ENCODE data around the gene AKT1.

Gene AKT1

DNA sequence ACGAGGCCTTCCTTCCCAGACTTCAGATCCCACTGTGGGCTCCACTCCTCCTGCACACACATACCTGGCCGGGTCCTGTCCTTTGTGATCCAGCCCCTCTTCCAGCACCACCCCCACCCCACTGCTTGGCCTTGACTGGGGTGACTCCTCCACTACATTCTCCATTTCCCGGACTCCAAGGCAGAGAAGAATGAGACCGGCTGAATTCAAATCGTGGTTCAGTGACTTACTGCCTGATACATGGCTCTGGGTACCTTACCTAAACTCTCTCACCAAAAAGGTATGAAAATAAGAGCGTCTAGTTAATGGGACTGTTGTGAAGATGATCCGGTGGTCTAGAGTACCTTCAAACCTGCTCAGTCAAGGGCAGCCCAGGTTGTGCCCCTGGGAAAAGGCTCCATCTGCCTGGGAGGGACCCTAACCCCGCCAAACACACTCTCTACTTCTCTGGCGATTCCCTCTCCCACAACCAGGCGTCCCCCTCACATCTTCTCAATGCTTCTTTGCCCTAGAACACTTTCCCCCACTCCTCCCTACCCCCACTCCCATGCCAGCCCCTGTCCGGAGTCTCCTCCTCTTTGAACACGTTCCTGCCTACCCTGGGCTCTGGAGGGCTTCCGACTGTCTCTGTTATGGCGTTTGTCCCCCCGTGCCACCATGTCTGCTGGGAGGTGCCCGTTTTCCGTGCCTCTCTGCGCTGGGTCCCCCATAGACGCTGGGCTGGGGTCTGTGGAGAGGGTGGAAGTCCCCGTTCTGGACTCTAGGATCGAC is 3.9 kb upstream of the AKT1 start:
- peak; percentile 11 for DNase-seq (ENCODE audit: low spot score)

DNA sequence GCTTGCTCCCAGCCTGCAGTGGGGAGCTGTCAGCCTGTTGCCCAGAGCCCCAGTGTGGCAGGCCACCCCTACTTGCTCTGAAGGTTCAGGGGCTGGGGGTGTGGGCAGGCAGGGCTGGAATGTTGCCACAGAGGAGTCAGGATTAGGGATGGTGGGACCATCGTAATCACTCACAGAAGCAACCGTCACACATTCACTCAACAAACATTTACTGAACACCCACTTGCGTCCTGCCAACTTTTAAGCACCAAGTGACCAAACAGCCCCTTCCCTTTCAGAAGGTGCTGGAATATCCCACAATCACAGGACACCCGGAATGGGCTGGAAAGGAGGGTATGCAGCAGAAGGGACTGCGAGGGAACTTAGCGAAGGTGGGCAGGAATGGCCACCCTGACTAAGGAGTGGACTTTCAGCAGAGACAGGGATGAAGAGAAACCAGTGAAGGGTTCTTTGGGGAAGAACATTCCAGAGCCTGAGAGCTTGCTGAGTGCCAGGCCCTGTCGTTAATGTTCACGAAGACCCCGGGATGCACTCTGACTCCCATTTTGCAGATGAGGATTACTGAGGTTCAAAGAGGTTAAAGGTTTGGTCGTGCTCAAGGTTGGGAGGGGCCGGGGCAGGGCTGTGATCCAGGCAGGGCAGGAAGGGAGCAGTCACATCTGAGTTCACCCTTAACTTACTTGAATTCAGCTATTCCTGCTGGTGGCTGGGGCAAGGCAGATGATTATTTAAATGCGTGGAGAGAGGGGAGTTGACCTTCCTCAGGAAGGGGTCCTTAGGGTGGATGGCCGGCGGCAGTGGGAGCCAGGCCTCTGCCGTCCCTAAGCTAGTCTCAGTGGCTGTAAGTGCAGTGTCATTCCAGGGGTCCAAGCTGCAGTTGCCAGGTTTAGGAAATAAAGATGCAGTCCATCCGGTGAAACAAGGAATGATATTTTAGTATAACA is 3.0 kb upstream of the AKT1 start:
- no peak for DNase-seq (ENCODE audit: low spot score)

DNA sequence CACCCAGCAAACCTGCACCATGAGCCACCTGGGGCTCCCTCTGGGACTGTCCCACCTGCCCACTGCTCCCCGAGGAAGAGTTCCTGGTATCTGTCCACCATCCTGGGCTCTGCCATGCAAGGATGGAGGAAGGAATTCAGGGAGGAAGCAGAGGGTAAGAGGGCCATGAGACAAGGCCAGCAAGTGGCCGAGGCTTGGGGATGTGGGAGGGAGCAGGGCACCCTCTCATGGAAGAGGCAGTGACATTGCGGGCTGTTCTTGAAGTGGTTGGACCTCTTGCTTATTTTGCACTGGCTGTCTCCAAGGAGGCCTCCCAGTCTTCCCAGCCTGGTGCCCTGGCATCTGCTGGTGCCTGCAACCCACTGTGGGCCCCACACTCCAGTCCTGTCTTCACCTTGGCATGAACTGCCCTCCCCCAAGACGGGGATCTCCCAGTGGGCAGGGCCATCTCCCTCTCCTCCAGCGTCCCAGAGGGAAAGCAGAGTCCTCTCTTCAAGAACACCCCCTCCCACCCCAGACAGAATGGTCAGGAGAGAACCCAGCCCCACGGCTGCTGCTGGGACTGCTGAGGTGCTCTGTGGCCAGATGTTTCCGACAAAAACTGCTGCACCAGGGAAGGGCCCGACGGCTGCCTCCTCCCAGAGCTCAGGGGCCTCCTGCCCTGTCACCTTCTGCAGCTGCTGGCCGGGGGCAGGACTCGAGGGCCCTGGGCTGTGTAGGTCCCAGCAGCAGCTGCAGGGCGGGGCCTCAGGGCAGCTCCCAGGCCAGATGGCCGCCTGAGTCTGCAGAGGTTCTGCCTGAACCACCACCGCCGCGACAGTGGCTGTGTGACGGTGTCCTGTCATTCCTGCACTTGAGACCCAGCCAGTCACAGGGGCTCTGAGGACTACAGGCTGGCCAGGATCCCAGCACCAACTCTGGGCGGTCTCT is 1.8 kb upstream of the AKT1 start:
- no peak for DNase-seq (ENCODE audit: low spot score)

DNA sequence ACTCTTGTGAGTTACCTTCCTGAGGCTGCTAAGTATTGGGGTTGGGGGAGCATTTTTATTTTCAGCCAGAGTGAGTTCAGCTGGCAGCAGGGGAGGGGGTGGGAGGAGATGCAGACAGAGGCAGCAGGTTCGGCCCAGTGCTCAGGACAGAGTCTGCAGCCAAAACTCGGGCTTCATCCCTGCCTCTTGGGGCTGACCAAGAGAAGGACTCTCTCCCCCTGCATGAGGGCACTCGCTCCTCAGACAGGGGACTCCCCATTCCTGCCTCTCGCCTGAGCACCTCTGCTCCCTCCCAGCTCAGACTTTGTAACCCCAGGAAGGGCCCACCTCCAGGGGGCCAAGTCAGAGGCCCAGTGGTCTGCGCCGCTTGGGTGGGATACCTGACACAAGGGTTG is 1.1 kb upstream of the AKT1 start:
- DNase-seq (ENCODE audit: low spot score), result no peak

DNA sequence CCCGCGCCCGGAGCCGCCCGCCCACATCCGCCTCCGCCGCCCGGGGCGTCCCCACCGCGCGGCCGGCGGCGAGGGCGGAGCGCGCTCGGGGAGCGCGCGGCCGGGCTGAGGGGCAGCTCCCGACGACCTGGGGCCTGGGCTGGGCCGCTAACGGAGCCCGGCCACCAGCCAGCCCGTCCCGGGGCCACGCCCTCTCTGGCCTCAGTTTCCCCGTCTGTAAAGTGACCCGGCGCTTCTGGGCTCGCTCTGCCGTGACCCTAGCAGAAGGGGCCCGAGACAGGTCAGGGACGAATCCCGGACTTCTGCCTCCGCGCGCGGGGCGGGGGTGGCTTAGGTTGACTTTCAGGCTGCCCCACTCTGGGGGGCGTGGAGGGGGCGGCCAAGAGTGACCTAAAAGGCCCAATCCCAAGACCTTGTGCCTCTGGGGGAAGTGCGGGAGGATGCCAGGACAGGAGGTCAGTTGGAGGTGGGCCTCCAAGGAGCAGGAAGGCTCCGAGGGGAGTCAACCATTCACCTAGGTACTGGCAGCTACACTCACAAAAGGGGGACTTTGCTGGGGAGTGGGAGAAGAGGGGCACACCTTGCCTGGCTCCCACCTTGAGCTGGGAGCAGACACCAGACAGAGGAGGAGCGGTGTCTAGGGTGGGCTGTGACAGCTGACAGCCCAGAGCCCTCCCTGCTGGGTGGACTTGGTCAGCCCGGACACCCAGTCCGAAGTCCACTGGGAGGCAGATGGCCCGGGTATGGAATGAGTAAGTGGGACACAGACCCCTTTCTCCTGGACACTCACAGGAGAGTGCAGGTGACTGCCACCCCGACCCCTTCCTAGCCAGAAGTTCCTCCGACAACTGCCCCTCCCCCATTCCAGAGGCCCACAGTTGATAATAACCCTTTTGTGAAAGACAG is 486 bp upstream of the AKT1 start:
- peak; percentile 57 for DNase-seq (ENCODE audit: low spot score)

DNA sequence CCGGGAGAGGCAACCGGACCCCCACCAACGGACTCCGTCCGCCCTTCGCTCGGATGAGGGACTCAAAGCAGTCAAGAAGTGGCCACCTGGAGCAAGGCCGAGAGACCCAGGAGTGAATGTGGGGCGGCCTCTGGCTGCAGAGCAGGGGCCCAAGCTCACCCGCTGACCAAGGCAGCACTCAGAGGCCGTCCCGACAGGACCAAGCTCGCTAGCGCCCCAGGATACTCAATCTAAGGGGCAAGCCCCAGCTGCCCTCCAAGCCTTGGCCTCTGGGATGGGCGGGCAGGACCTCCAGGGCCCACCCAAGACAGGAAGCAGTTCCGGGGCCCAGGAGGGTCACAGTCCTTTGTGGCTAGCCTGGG is 936 bp downstream of the AKT1 start:
- DNase-seq (ENCODE audit: low spot score), result no peak

DNA sequence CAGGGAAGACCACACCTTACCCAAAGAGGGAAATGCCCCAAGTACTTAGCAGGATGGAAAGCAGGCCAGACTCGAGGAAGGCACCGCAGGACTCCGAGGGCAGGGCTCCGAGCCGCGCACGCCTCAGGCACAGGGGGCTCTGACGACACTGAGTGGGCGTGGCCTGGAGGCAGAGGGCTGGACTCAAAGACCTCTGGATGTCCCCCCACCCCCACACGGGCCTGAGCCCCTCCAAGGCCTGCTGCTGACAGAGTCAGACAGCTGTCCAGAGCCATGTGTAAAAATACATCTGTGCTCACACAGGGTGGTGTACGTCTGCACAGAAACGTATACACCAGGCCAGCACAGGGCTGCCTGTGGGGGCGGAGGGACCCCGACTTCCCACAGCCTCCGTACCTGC is 1.4 kb downstream of the AKT1 start:
- DNase-seq (ENCODE audit: low spot score), result peak; percentile 20

DNA sequence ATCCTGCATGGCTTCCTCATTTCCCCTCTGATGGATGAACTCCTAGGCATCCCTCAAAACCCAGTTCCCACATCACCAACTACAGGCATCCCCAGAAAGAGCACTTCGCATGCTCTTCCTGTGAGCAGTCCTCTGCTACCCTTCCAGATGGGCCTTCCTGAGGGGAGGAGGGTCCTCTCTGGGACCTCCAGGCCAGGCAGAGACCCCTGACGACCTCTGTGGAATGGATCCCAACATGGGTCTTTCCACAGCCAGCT is 1.9 kb downstream of the AKT1 start:
- DNase-seq (ENCODE audit: low spot score), result no peak

DNA sequence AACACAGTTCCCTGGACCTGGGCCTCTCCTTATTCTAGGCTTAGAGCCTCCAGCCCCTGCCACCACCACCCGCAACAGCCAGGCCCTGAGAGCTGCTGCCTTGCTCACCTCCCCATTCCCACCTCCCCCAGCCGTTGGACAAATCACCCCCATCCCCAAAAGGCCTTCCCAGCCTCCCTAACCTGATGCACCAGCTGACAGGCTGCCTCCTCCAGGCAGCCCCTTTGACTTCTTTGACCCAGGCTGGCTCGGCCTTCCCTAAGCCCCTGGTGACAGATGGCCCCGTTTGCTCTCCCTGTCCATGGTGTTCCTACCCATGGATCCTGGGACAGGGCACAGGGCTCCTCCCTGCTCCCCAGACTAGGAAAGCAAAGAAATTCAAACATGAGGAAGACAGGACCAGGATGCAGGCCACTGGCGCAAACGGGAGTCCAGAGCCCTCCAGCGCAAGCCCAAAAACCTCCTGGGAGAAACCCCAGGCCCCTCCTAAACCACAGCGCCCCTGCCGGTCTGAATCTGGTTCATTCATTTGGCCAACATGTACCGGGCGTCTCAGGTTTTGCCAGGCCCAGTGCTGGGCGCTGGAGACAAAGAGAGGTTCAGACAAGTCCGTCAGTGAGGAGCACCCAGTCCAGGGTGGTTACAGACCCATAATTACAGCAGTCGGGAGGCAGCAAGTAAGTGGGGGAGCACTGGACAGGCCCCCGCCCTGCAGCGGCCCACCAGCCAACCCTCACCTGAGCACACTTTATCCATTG is 2.4 kb downstream of the AKT1 start:
- DNase-seq (ENCODE audit: low spot score), result no peak

DNA sequence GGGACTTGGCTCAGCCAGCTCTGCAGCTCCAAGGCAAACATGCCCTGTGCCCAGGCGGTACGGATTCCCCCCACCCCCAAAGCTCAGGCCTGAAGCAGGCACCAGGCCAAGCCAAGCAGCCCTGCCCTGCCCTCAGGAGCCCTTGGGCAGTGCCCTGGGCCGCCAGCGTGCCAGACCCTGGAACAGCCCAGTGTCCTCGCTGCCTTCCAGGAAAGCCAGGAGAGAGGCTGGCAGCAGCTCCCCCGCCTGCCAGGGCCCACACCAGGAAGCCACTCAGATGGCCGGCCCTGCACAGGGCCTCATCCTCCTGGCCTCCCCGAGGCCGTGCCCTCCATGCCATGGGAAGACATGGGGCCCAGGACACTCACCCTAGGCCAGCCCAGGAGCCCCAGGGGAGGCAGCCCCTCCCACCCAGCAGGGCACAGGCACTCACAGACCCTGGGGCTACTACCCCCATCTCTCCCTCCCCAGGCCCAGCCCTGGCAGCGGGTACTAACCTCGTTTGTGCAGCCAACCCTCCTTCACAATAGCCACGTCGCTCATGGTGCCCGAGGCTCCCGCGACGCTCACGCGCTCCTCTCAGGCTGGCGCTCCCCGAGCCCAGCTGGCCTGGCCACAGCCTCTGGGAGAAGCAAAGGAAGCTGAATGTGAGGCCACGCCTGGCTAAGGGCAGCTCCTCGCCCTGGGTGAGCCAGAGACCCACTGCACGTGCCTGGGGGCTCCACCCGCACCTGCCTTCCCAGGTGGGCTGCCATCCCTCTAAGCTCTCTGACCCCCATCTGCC is 3.3 kb downstream of the AKT1 start:
- no peak for DNase-seq (ENCODE audit: low spot score)

DNA sequence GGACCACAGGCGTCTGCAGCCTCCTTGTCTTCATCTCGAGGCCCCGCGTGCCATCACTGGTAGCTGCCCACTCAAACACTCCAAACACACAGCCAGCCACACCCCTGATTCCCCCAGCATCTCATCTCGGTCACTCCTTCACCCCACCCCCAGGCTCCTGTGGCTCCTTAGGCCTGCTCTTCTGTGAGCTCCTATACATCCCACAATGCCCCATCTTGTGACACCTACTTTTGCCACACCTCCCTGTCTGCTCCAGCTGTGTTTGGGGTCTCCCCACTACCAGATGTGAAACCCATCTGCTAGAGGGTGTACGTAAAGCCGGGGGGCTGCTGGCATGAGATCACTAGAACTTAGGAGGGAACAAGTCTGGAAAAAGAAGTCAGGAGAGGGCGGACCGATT is 4.1 kb downstream of the AKT1 start:
- DNase-seq (ENCODE audit: low spot score), result no peak

DNA sequence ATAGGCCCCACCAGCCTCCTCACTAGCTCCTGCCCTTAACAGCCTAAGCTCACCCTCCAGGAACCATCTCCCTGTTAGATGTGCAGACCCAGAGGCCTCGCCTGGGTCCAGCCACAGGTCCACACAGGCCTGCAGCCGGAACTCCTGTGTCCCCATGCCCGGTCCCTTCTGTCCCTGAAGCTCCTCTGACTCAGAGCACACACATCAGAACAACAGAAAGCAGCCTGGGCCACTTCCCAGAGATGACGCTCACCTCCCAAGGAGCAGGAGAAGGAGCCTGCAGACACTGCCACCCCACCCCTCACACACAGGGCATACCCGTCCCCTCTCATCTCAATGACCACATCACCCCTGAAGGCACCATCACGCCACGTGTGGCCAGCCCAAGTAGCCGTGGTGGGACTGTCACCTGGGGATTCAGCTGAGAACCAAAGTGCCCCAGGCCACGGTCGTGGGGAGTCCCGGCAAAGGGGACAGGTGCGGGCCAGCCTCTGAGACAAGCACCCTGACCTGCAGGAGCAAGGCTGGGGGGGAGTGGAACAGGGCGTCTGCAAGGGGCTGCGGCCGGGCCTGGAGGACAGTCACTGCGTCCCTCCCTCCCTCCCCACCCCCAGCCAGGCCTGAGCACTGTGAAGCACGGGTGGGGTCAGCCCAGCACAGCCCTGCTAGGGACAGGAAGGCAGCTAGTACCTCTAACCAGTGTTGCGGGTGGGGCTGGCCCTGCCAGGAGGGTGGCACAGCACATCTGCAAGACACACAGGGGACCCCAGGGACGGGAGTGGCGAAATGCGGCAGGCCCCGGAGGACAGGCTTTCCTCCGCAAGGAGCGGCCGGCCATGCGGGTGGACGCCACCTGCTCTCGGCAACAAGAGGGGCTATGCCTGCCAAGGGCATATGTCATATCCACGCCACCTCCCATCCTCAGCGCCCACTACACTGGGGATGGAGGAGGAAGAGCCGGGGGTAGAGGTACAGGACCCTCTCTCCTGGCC is 5.5 kb downstream of the AKT1 start:
- DNase-seq (ENCODE audit: low spot score), result no peak

DNA sequence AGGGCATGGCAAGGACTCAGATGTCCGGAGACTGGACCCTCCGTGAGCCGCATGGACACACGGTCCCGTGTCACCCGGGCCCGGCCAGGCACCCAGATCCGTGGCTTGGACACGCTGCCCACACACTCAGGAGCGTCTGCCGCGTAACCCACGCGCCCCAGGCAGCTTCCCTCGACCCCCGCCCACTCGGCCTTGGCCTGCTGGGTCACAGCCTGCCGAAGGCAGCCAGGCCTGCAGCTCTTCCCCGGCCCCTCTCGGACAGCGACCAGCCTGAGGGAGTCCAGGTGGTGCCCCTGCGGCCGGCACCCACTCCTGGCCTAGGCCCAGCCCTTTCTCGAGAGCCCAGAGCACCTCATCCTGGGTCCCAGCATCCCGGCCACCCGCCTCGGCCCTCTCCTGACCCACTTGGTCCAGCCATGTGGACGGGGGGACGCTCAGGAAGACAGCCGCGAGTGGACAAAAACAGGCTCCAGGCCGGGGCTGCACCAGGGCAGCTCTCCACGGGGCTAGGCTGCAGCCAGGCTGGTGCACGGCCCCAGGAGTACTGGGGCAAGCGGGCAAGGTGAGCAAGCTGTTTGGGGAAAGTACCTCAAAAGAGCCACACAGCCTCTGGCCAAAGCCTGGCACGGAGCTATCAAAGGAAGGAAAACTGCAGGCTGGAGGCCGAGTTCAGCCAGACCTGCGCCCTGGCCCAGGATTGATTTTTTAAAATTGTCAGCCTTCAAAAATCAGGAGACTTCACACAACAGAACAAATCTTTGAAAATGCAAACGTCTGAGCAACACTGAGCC is 6.5 kb downstream of the AKT1 start:
- no peak for DNase-seq (ENCODE audit: low spot score)

DNA sequence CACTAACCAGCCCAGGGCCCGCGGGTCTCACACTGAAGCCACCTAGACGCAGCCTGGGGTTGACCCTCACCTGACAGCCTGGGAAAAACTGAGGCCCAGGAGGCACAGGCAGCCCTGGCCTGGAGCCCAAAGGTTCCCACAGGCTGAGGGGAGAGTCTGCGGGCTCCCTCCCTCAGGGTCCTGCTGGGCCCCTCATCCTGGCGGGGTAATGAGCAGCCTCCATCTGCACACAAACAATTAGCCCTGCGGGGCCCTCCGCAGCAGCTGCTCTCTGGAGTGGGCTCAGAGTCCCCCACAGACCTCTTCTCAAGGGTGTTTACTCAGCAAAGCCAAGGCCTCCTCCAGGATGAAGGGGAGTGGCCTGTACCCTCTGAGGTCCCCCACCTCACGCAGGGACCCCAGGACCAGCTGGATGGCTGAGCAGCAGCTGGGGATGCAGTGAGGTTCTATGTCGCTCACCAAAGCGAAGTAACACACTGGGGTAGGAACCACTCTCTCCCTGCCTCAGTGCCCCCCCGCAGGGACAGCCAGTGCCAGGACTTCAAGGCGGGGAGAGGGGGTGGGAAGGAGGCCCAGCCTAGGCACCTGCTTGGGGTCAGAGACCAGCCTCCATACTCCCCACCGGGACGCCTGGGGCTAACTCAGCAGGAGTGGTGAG is 7.3 kb downstream of the AKT1 start:
- DNase-seq (ENCODE audit: low spot score), result no peak

DNA sequence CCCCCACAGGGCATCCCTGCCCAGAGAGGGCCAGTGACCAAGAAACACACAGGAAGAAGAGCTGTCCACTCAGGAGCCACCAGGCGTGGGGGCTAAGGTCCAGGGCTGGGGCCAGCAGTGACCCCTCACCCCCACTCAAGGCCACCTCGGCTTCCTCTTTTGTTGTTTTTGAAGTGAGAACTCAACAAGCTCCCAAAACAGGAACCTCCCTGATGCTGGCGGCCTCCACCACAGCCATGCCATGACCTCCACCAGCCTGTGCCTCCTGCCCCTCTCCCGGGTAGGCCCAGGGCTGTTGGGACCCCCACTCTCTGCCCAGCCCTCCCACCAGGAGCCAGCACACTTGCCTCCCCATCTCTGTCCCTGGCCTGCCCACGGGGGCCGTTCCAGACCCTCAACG is 7.8 kb downstream of the AKT1 start:
- DNase-seq (ENCODE audit: low spot score), result no peak

DNA sequence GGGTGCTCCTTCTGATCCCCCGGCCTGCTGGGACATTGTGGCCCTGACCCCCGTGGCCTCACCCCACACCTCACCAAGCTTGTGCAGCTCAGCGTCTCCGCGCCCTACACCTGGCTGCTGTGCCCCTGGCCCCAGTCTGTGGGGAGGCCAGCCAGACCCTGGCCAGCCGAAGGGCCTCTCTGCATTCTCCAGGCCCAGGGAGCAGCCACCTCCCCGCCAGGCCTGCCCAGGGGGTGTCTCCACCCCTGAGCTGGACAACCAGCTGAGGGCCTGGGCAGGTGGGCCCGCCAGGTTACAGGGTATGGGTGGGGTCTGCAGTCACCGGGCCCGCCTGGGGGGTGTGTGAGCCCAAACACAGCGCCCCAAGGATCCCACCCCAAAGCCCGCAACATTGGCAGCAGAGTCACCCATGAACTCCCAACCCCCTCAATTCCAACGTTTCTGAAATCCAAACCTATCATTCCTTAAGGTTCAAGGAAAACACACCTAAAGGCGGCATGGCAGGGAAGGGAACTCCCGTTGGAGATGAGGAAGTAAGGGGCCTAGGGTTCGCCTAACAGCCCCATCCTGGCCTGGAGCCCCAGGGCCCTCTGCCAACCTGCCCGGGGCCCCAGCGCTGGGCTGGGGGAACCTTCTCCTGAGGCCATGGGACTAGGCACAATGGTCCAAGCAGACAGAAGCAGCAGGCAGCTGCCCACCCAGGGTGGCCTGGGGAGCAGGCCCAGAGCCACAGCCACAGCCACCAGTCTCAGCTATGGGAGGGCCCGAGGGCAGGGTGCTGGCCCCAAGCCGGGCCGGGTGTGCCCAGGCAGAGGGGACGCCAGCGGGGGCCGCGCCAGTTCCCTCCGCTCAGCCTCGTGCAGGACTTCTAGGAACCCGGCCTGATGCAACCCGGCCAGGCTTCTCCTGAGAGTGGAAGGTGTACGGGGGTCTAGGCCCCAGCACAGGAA is 8.5 kb downstream of the AKT1 start:
- no peak for DNase-seq (ENCODE audit: low spot score)
